ENCODE results near the gene CXorf49.

CXorf49 gene

GRCh38 chrX:71671043-71671780 is 46.9 kb downstream of the CXorf49 start:
- DNase-seq: no peak

- DNase-seq: peak; percentile 71
These were observed 48.1 kb downstream of the CXorf49 start for GRCh38 chrX:71669947-71670346.

DNA sequence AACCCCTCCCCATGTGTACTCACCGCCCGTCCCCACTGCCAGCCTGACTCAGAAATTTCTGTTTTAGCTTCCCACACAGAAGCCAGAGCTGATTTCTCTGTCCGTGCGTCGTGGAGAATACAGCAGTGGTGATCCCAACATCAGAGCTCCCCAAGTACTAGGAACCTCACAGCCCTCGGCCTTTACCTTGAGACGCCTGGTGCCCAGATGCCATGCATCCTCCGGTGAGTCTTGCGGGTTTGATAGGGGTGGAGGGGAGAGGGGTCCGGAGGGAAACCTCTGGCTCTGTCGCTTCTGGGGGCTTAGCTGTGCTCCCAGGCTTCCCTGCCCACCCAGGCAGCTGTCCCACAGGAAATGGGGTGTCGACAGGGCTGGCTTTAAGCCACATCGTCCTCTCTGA is 48.6 kb downstream of the CXorf49 start:
- DNase-seq: no peak

GRCh38 chrX:71668248-71668595 is 49.9 kb downstream of the CXorf49 start:
- DNase-seq: no peak

DNA sequence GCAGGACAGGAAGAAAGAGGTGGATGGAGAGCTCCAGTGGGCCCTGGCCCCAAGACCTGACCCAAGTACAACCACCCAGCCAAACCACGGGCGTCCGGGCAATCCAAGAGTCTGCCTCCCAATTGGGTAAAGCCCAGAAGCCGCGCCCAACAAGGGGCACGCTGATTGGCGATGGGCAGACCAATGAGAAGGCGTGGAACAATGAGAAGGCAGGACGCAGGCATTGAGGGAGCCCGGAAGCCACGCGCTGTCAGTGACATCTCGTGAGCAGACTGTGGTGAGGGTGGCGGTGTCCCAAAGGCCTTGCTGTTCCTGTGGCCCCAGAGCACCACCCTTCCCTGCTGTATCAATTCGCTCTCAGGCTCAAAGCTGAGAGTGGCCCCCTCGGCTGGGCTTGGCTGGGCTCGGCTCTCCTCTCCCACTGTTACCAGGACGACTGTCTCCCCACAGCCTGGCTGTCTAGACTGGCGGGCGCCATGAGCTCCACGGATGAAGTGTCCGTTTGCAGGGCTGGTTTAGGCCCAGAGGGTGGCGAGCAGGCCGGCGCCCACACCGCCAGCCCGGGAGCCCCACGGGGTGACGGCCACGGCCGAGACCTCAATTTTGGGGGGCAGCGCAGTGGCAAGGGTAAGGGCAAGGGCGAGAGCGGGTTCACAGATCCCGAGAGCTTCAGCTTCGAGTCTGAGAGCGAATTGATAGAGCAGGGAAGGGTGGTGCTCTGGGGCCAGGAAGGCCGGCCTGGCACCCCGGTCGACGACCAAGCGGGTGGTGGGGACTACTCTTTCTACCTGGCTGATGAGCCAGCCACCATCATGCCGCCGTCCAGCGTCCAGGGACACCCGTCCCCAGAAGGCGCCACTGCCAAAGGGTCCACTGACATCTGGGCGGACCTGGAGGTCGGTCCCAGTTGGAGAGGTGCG is 50.5 kb downstream of the CXorf49 start, which contains the start of gene LOC101059915:
LOC101059915 (plus strand) TSS at position 219 of the 920 bp plus-strand sequence.
- no peak for DNase-seq

GRCh38 chrX:71666240-71667223 is 51.6 kb downstream of the CXorf49 start:
- no peak for DNase-seq

- no peak for DNase-seq
These were observed 52.3 kb downstream of the CXorf49 start for GRCh38 chrX:71665747-71666146.

- peak; percentile 79 for DNase-seq
These were observed 53.1 kb downstream of the CXorf49 start for GRCh38 chrX:71664889-71665491.
